Measurements from ENCODE around the gene HAS3. TPM values are rescaled to one million over a fixed set of nuclear protein-coding genes. Genes with fewer than 3 reads are reported as not detected.
A peak's percentile ranks its signal among the peaks of the same experiment; 100 is the strongest.
"Not testable (repeated sequence)": the region's sequence is repeated elsewhere in the genome, so short reads cannot be mapped to it uniquely, and the experiment has no call there.

Gene HAS3, protein sequence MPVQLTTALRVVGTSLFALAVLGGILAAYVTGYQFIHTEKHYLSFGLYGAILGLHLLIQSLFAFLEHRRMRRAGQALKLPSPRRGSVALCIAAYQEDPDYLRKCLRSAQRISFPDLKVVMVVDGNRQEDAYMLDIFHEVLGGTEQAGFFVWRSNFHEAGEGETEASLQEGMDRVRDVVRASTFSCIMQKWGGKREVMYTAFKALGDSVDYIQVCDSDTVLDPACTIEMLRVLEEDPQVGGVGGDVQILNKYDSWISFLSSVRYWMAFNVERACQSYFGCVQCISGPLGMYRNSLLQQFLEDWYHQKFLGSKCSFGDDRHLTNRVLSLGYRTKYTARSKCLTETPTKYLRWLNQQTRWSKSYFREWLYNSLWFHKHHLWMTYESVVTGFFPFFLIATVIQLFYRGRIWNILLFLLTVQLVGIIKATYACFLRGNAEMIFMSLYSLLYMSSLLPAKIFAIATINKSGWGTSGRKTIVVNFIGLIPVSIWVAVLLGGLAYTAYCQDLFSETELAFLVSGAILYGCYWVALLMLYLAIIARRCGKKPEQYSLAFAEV
- total RNA-seq, result 10 to 100 TPM in 1 of 2 donors, 1 to 10 TPM in 1; 2.8 to 21.1 TPM
- long read RNA-seq, result 0 reads

GRCh38 chr16:69105501-69106361 lies at the start of gene HAS3:
Gene HAS3, plus strand, starts transcription at chr16:69105653. Its CDS starts 3,743 bp downstream, at chr16:69109396.
- DNase-seq (peak; percentile 53 to 75), ATAC-seq (peak; percentile 82)
- intact Hi-C loops (cut with DNase I, micrococcal nuclease), result no loop called here

GRCh38 chr16:69055980-69056379 lies 49.5 kb upstream of the HAS3 start:
- intact Hi-C loops (cut with DNase I, micrococcal nuclease), result no loop called here
- ATAC-seq, result no peak
- DNase-seq, result no peak

DNA sequence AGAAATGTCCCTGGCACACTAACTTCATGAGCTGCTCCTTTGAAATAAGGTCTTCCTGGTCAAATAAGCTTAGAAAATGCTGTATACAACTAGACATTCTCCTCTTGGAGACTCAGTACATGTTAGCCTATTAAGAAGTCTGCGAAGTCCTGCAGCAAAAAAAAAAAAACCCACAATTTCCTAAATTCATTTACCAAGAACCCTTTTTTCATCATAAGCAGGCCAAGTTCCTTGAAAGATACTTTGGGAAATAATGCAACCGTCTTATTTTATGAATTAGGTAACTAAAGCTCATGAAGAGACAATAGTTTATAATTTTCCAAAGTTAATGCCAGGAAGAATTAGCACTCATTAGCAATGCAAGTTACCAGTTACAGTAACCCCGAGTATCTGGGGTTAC lies 49.0 kb upstream of the HAS3 start:
- ATAC-seq (no peak), DNase-seq (no peak)
- intact Hi-C loops (cut with DNase I, micrococcal nuclease), result no loop called here

DNA sequence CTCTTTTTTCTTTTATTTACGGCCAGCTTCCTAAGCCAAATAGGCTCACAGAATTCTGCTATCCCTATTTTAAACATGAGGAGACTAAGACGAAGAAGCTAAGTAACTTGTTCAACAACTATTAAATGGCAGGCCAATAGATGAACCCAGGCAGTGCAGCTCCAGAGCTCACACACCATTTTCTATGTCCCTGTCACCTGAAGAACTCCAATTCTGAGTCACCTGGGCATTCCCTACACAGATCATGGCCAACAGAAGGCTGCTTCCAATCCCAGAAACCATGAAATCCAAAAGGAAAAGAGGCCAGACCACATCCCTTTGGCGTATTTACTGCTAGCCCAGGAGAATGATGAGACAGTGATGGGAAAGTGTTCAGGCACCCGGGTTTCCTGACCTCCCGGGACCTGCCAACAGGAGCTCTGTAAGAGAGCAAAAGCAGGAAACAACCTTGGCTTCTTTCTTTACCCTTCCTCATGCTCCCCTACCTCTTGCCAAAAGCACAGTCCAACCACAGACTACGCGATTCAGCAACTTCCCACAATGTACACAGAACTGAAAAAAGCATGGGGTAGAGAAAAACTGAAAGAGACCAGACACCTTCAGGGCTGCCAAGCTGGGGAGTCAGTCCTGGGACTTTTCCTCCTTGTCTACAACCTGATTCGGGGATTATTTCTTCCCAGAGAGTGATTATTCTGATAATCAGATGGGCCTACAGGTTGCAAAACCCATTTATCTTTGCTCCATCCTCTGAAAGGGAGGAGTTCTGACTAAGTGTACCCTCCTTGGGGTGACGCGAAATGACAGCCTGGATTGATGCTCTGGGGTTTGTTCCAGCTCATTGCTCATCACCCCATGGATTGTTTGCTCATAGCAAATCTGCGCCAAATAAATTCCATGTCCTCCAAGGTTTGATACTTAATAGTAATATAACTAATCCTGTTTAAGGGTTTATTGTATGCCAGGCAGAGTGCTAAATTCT lies 47.8 kb upstream of the HAS3 start:
- intact Hi-C loops (cut with DNase I, micrococcal nuclease), result no loop called here
- no peak for ATAC-seq
- no peak for DNase-seq

- DNase-seq; intact Hi-C loops (cut with DNase I, micrococcal nuclease); ATAC-seq: not testable (repeated sequence)
Measured at GRCh38 chr16:69063491-69063890, 42.0 kb upstream of the HAS3 start.

DNA sequence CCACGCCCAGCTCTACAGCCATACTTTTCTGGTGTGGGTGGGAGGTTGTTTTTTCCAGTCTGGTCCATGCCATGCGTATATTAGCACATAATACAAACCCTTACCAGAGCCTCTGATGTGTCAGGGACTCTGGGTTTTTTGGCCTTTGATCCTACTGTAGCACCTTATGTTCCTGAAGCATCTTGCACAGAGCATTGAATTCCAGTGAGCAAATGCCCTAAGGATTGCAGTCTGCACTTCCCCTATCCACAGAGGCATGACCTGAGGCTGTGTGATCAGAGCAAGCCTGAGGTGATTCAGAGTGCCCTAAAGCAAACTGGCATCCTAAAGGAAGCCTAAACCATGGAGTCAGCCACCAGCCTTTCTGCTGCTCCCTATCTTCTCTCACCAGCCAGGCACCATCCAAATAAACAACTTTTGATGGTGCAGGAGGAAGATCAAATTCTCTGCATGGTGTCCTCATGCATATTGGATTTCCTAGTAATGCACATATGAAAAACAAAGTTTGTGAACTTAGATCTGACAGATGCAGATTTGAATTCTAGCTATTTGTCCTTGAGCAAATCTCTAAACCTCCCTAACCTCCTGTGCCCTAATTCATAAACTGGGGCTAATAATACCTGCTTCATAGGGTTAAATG lies 41.2 kb upstream of the HAS3 start:
- ATAC-seq, result no peak
- intact Hi-C loops (cut with DNase I, micrococcal nuclease), result no loop called here
- no peak for DNase-seq

- intact Hi-C loops (cut with DNase I, micrococcal nuclease), result no loop called here
- ATAC-seq (no peak), DNase-seq (no peak)
Measured at GRCh38 chr16:69064764-69065313, 40.6 kb upstream of the HAS3 start.

- ATAC-seq (no peak), DNase-seq (no peak)
- intact Hi-C loops (cut with DNase I, micrococcal nuclease), result no loop called here
Measured at GRCh38 chr16:69069504-69069903, 35.9 kb upstream of the HAS3 start.

GRCh38 chr16:69071036-69071435 lies 34.4 kb upstream of the HAS3 start:
- DNase-seq, result no peak
- intact Hi-C loops (cut with DNase I, micrococcal nuclease), result no loop called here
- ATAC-seq, result no peak

- intact Hi-C loops (cut with DNase I, micrococcal nuclease), result no loop called here
- no peak for DNase-seq
- no peak for ATAC-seq
Measured at GRCh38 chr16:69072640-69072974, 32.8 kb upstream of the HAS3 start.

DNA sequence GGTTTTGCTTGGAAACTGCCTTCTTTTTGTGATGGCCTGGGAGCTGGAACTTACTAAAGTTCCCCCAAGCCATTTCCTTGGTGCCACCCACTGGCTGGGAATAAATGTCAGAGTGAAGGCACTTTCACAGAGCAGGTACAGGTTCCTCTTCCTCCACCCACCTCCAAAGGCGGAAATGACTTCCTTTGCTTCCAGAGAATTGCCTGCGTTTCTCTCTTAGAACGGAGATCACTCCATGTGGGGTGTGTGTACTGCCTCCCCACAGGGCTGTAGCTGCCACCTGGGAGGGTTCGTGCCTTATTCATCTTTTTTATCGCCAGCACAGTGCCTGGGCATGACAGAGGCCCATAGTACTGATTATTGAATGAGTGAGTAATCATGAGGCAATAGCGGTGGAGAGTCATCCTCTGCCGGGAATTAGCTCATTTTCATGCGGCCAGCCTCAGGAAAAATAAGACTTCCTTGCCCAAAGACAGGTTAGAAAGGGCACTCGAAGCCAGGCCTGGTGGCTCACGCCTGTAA lies 32.2 kb upstream of the HAS3 start:
- DNase-seq (no peak), ATAC-seq (peak; percentile 79)
- intact Hi-C loops (cut with DNase I, micrococcal nuclease), result no loop called here

DNA sequence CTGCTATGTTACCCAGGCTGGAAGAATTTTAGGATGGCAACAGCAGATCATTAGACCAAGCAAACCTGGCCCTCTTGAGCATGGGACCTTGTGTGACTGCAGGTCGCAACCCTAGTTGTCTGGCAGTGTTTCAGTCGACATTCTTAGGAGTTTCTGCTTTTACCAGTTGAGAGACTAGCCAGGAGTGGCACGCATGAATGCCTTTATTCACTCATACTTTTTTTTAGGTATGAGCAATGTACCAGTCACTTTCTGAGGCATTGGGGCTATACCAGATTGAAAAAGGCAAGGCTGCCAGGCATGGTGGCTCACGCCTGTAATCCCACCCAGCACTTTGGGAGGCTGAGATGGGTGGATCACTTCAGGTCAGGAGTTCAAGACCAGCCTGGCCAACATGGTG lies 28.2 kb upstream of the HAS3 start:
- DNase-seq (no peak), ATAC-seq (no peak)
- intact Hi-C loops (cut with DNase I, micrococcal nuclease), result no loop called here

DNA sequence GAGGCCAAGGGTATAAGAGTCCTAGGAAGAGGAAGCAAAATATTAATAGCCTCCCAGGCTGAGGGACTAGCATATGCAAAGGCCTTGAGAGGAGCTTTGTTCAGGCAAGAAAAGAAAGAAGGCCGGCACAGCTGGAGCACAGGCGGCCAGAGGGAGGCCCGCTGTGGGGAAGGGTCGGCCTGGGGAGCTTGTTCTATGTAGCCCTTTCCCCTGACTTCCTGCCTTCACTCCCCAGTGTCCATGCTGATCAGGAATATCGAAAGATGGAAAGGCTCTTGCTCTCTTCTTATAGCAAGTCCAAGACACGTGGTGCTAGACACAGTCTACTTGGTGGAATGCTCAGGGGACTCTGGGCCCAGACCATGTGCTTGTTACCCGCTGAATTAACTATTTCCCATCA lies 27.4 kb upstream of the HAS3 start:
- ATAC-seq (no peak), DNase-seq (no peak)
- intact Hi-C loops (cut with DNase I, micrococcal nuclease), result no loop called here

- intact Hi-C loops (cut with DNase I, micrococcal nuclease), result no loop called here
- DNase-seq (no peak), ATAC-seq (no peak)
Measured at GRCh38 chr16:69079697-69080096, 25.8 kb upstream of the HAS3 start.

DNA sequence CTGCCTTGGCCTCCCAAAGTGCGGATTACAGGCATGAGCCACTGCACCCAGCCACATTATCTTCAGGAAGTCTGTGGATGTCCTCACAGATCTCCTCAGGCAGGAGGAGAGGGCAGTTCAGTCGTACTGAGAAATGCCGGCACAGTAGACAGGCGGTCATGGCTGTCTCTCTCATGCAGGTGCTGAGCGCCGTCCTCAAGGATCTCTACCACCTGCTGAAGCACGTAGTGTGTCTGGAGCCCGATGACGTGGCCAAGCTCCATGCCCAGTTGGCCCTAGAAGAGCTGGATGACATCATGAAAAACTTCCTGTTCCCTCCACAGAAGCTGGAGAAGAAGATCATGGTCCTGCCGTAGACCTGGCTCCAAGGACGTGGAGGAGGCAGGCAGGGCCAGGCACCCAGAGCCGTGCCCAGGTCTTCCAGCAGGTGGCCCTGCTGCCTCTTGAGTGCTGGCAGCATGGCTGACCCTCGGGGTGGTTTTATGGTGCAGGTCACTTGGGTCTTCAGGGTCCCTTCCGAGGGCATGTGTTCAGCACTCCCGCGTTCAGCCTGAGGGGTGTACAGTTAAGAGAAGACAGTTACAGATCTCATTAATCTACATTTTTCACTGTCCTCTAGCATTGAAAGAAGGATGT lies 22.0 kb upstream of the HAS3 start:
- DNase-seq (no peak), ATAC-seq (no peak)
- intact Hi-C loops (cut with DNase I, micrococcal nuclease), result no loop called here

DNA sequence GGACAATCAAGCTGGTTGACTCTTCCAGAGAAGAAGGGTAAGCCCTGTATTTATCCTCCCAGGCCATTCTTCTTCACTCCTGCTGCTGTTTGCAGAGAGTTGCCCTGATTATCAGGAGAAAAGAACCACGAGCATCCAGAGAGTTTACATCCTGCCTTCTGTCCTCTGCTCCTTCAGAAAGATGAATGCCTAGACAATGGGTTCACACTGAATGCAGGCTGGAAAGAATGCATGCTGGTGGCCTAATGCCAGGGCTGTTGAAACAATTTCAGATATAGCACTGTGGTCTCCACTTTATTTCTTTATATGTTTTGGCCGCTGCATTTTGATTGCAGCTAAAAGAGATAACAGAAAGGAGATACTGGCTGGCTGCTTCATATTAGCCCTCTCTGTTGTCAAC lies 21.2 kb upstream of the HAS3 start:
- no peak for DNase-seq
- intact Hi-C loops (cut with DNase I, micrococcal nuclease), result no loop called here
- ATAC-seq, result no peak

- intact Hi-C loops (cut with DNase I, micrococcal nuclease), result no loop called here
- DNase-seq (no peak), ATAC-seq (no peak)
Measured at GRCh38 chr16:69085032-69085695, 20.3 kb upstream of the HAS3 start.

Measured in left colon (tissue), 2 donors.